Keratinocyte (primary cell): ENCODE results near the gene TNK1.

Source experiments
- EZH2 ChIP-seq: IDR thresholded peaks from one replicate; pipeline ENCODE4 v1.6.1; 2012; ENCODE audit warnings: inconsistent platforms, mild to moderate bottlenecking, low read length, moderate library complexity
- TF ChIP-seq, protein P1 (sequence below), 3 experiments: IDR thresholded peaks in 1 of 3; conservative IDR thresholded peaks in 1 of 3; optimal IDR thresholded peaks in 1 of 3; 2 replicates in 2 of 3; 3 replicates in 1 of 3; pipeline versions ENCODE3 to v1.5.1; 2011; ENCODE audit warnings: low read length in 3 of 3, mild to moderate bottlenecking in 3 of 3, moderate library complexity in 2 of 3, control low read depth in 1 of 3, inconsistent platforms in 1 of 3; ENCODE audit not compliant: insufficient read depth in 2 of 3; ENCODE audit errors: extremely low read depth in 1 of 3

DNA sequence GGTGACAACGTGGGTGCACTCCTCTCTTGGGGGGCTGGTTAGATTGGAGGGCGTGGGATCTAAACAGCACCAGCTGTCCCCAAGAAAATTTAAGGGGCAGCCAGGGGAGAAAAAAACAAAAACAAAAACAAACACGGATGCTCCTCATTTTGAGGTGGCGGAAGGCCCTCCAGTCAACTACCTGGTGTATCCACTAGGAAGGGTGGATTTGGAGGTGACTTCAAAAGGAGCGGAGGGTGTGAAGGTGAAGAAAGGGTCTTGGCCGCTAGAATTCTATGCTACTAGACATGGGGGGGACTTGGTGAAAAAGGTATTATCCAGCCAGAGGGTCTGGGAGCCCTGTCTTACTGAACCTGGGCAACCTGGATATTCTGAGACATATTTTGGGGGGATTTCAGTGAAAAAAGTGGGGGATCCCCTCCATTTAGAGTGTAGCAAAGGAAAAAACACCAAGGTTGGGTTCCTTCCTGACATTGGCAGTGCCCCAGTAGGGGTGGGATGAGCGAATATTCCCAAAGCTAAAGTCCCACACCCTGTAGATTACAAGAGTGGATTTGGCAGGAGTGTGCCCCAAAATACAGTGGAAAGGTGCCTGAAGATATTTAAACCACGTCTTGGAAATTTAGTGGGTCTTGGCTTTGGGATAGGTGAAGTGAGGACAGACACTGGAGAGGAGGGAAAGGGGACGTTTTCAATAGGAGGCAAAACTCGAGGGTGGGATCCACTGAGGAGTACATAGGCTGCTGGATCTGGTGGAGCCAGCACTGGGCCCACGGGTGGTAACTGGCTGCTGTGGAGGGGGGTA lies 58.0 kb downstream of the TNK1 start:
- TF ChIP-seq, protein P1, sequence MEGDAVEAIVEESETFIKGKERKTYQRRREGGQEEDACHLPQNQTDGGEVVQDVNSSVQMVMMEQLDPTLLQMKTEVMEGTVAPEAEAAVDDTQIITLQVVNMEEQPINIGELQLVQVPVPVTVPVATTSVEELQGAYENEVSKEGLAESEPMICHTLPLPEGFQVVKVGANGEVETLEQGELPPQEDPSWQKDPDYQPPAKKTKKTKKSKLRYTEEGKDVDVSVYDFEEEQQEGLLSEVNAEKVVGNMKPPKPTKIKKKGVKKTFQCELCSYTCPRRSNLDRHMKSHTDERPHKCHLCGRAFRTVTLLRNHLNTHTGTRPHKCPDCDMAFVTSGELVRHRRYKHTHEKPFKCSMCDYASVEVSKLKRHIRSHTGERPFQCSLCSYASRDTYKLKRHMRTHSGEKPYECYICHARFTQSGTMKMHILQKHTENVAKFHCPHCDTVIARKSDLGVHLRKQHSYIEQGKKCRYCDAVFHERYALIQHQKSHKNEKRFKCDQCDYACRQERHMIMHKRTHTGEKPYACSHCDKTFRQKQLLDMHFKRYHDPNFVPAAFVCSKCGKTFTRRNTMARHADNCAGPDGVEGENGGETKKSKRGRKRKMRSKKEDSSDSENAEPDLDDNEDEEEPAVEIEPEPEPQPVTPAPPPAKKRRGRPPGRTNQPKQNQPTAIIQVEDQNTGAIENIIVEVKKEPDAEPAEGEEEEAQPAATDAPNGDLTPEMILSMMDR (optimal IDR thresholded peaks at IDR 0.05 in 1 of 3, IDR thresholded peaks at IDR 0.05 in 1 of 3, conservative IDR thresholded peaks at IDR 0.05 in 1 of 3; ENCODE audit: extremely low read depth in 1 of 3, insufficient read depth in 2 of 3, low read length in 3 of 3): no peak
- no peak for TF ChIP-seq EZH2
